ENCODE data around the gene IQSEC3. TPM values are rescaled to one million over a fixed set of nuclear protein-coding genes. Genes with fewer than 3 reads are reported as not detected.

Gene IQSEC3
- total RNA-seq, 2 donors from 2014 or later: 0.78 to 1.6 TPM

- TF ChIP-seq CTCF (IDR thresholded peaks at IDR 0.05) (no peak), POLR2A (IDR thresholded peaks at IDR 0.05) (no peak)
- H3K27ac ChIP-seq: no peak overlapping the region
- intact Hi-C loops (cut with DNase I): no loop called here
- WGBS, 2 donors: 82 to 84% methylated on average over 15 of the region's 15 CpGs
- ATAC-seq (no peak), DNase-seq (no peak)
- no peak overlapping the region for H3K4me3 ChIP-seq
- H3K27me3 ChIP-seq: no peaks in the 10 kb centered on the region
- H3K36me3 ChIP-seq (replicated peaks in 1 of 2; ENCODE audit: insufficient read depth in 1 of 2, low read depth in 2 of 2): no peaks in the 10 kb centered on the region
- no peaks in the 10 kb centered on the region for H3K9me3 ChIP-seq
- H3K4me1 ChIP-seq: peaks cover 19% of the 10 kb centered on the region
Measured at GRCh38 chr12:195951-196350, 129.4 kb downstream of the IQSEC3 start.

- no peak for DNase-seq
- no peaks in the 10 kb centered on the region for H3K27me3 ChIP-seq
- no peak for ATAC-seq
- WGBS, 2 donors: 74 to 76% methylated on average over 4 of the region's 4 CpGs
- H3K36me3 ChIP-seq (replicated peaks in 1 of 2; ENCODE audit: insufficient read depth in 1 of 2, low read depth in 2 of 2): no peaks in the 10 kb centered on the region
- no peaks in the 10 kb centered on the region for H3K9me3 ChIP-seq
- TF ChIP-seq POLR2A (IDR thresholded peaks at IDR 0.05) (no peak), CTCF (IDR thresholded peaks at IDR 0.05) (no peak)
- H3K4me1 ChIP-seq: peaks cover 19% of the 10 kb centered on the region
- H3K27ac ChIP-seq: no peak overlapping the region
- intact Hi-C loops (cut with DNase I): no loop called here
- H3K4me3 ChIP-seq: no peak overlapping the region
Measured at GRCh38 chr12:196436-196835, 129.9 kb downstream of the IQSEC3 start.

- Histone ChIP-seq H3K4me1 (peaks cover 19% of the 10 kb centered on the region), H3K27ac (no peak overlapping the region), H3K27me3 (no peaks in the 10 kb centered on the region), H3K9me3 (no peaks in the 10 kb centered on the region), H3K4me3 (no peak overlapping the region), H3K36me3 (replicated peaks in 1 of 2; ENCODE audit: insufficient read depth in 1 of 2, low read depth in 2 of 2) (no peaks in the 10 kb centered on the region)
- TF ChIP-seq POLR2A (IDR thresholded peaks at IDR 0.05) (no peak), CTCF (IDR thresholded peaks at IDR 0.05) (no peak)
- ATAC-seq (no peak), DNase-seq (no peak)
- WGBS, 2 donors: 87 to 88% methylated on average over 3 of the region's 3 CpGs
- intact Hi-C loops (cut with DNase I): no loop called here
Measured at GRCh38 chr12:197347-197746, 130.8 kb downstream of the IQSEC3 start.

- no peak for TF ChIP-seq CTCF (IDR thresholded peaks at IDR 0.05)
- no peak for TF ChIP-seq POLR2A (IDR thresholded peaks at IDR 0.05)
- intact Hi-C loops (cut with DNase I): no loop called here
- no peaks in the 10 kb centered on the region for H3K9me3 ChIP-seq
- no peaks in the 10 kb centered on the region for H3K36me3 ChIP-seq (replicated peaks in 1 of 2; ENCODE audit: insufficient read depth in 1 of 2, low read depth in 2 of 2)
- peaks cover 19% of the 10 kb centered on the region for H3K4me1 ChIP-seq
- H3K27me3 ChIP-seq: no peaks in the 10 kb centered on the region
- H3K4me3 ChIP-seq: no peak overlapping the region
- 93 to 96% methylated on average over 11 of the region's 11 CpGs for WGBS, 2 donors
- H3K27ac ChIP-seq: no peak overlapping the region
- DNase-seq (no peak), ATAC-seq (no peak)
Measured at GRCh38 chr12:197911-198695, 131.5 kb downstream of the IQSEC3 start.

- DNase-seq: peak; percentile 36 to 62 (median 52)
- intact Hi-C loops (cut with DNase I): no loop called here
Measured at GRCh38 chr12:198705-199104, 132.1 kb downstream of the IQSEC3 start.

More at GRCh38 chr12:198705-199104, 132.1 kb downstream of the IQSEC3 start:
- TF ChIP-seq CTCF (IDR thresholded peaks at IDR 0.05) (no peak), POLR2A (IDR thresholded peaks at IDR 0.05) (no peak)
- Histone ChIP-seq H3K27me3 (no peaks in the 10 kb centered on the region), H3K4me3 (no peak overlapping the region), H3K9me3 (no peaks in the 10 kb centered on the region), H3K4me1 (peaks cover 25% of the 10 kb centered on the region), H3K36me3 (replicated peaks in 1 of 2; ENCODE audit: insufficient read depth in 1 of 2, low read depth in 2 of 2) (no peaks in the 10 kb centered on the region), H3K27ac (peak overlapping the region in 1 of 4 donors; percentile 25)
- peak; percentile 47 for ATAC-seq
- WGBS, 2 donors: 23 to 31% methylated on average over 6 to 9 of the region's 9 CpGs

Data from body of pancreas (tissue), 4 donors.